ENCODE measurements around the gene ZNF550.

Gene ZNF550

GRCh38 chr19:57559404-57560025 lies at the start of gene ZNF550:
ZNF550 (minus strand) TSS chr19:57559863; CDS start chr19:57559682, 181 bp downstream.
- no peak for DNase-seq (ENCODE audit: low spot score)

- DNase-seq (ENCODE audit: low spot score), result no peak
These were observed 47.3 kb upstream of the ZNF550 start for GRCh38 chr19:57606931-57607330.

- DNase-seq (ENCODE audit: low spot score), result no peak
These were observed 40.2 kb upstream of the ZNF550 start, which contains the start of gene ZNF530 for GRCh38 chr19:57599761-57600383. ZNF530 (plus strand) TSS chr19:57599885; CDS start chr19:57604346, 4,461 bp downstream.

GRCh38 chr19:57599377-57599760 lies 39.7 kb upstream of the ZNF550 start:
- DNase-seq (ENCODE audit: low spot score), result no peak

GRCh38 chr19:57587529-57587928 lies 27.9 kb upstream of the ZNF550 start:
- DNase-seq (ENCODE audit: low spot score), result no peak

GRCh38 chr19:57583521-57584416 lies 24.1 kb upstream of the ZNF550 start, which contains the start of gene ZIK1:
ZIK1 (plus strand) TSS chr19:57584145; CDS start chr19:57584357, 212 bp downstream.
- DNase-seq (ENCODE audit: low spot score), result no peak

GRCh38 chr19:57583104-57583520 lies 23.4 kb upstream of the ZNF550 start:
- no peak for DNase-seq (ENCODE audit: low spot score)

- DNase-seq (ENCODE audit: low spot score), result no peak
These were observed 19.0 kb upstream of the ZNF550 start, which contains the start of gene ZNF416 for GRCh38 chr19:57578487-57579205. ZNF416 (minus strand) TSS chr19:57578911; CDS start chr19:57578704, 207 bp downstream.

GRCh38 chr19:57576661-57577060 lies 17.0 kb upstream of the ZNF550 start:
- DNase-seq (ENCODE audit: low spot score), result no peak

- DNase-seq (ENCODE audit: low spot score), result no peak
These were observed 12.8 kb upstream of the ZNF550 start for GRCh38 chr19:57572415-57572947.

GRCh38 chr19:57570707-57571106 lies 11.0 kb upstream of the ZNF550 start:
- no peak for DNase-seq (ENCODE audit: low spot score)

GRCh38 chr19:57566396-57567265 lies 7.0 kb upstream of the ZNF550 start:
- DNase-seq (ENCODE audit: low spot score), result no peak

- DNase-seq (ENCODE audit: low spot score), result no peak
These were observed 3.9 kb upstream of the ZNF550 start for GRCh38 chr19:57563547-57563946.

- DNase-seq (ENCODE audit: low spot score), result no peak
These were observed 407 bp upstream of the ZNF550 start for GRCh38 chr19:57560049-57560491.

GRCh38 chr19:57559008-57559403 lies 657 bp downstream of the ZNF550 start:
- no peak for DNase-seq (ENCODE audit: low spot score)

GRCh38 chr19:57558525-57558924 lies 1.1 kb downstream of the ZNF550 start:
- DNase-seq (ENCODE audit: low spot score), result no peak

GRCh38 chr19:57557659-57558058 lies 2.0 kb downstream of the ZNF550 start:
- no peak for DNase-seq (ENCODE audit: low spot score)

- DNase-seq (ENCODE audit: low spot score), result no peak
These were observed 7.2 kb downstream of the ZNF550 start for GRCh38 chr19:57552432-57552831.

- no peak for DNase-seq (ENCODE audit: low spot score)
These were observed 13.2 kb downstream of the ZNF550 start for GRCh38 chr19:57546513-57546912.

GRCh38 chr19:57537953-57538547 lies 21.6 kb downstream of the ZNF550 start:
- DNase-seq (ENCODE audit: low spot score), result no peak
